Gastroesophageal sphincter (tissue), 4 donors: ENCODE data around the gene TLK2. TPM values are rescaled to one million over a fixed set of nuclear protein-coding genes. Genes with fewer than 3 reads are reported as not detected.
"Not testable (repeated sequence)": the region's sequence is repeated elsewhere in the genome, so short reads cannot be mapped to it uniquely, and the experiment has no call there.

Experiments
- ATAC-seq: fragments of 150-250 bp; one replicate; pipeline ENCODE4 v1.9.1; 2016; ENCODE audit warnings: mild to moderate bottlenecking, moderate library complexity
- H3K27ac ChIP-seq, 4 donors: fragments of 200-600 bp; sonication (generic) in 3 of 4; 1 replicate in 3 of 4; 2 replicates in 1 of 4; pipeline ENCODE4 v1.5.1; 2016 to 2019
- H3K27me3 ChIP-seq: fragments of 200-600 bp; sonication (generic); one replicate; pipeline ENCODE4 v1.5.1; 2019
- H3K36me3 ChIP-seq, 2 donors: fragments of 200-600 bp; sonication (generic); one replicate each; pipeline ENCODE4 v1.5.1; 2019; ENCODE audit warnings: control low read depth in 1 of 2
- H3K4me1 ChIP-seq, 3 donors: fragments of 200-600 bp; sonication (generic); 1 replicate in 2 of 3; 2 replicates in 1 of 3; pipeline ENCODE4 v1.5.1; 2016 to 2019; ENCODE audit warnings: control low read depth in 2 of 3
- H3K4me3 ChIP-seq, 2 donors: fragments of 200-600 bp; sonication (generic); one replicate each; pipeline ENCODE4 v1.5.1; 2019; ENCODE audit warnings: mild to moderate bottlenecking in 1 of 2, moderate library complexity in 1 of 2
- H3K9me3 ChIP-seq, 3 donors: fragments of 200-600 bp; sonication (generic); one replicate each; pipeline ENCODE4 v1.5.1; 2017 to 2019; ENCODE audit warnings: control low read depth in 2 of 3
- EP300 ChIP-seq: sonication (generic); formaldehyde crosslinking; IDR thresholded peaks from one replicate; pipeline ENCODE4 v1.6.1; 2017; ENCODE audit warnings: antibody characterized with exemption, mild to moderate bottlenecking
- POLR2A ChIP-seq, 2 donors: fragments of 450-650 bp; IDR thresholded peaks; one replicate each; pipeline ENCODE4 v1.6.1; 2017; ENCODE audit warnings: antibody characterized with exemption in 2 of 2, mild to moderate bottlenecking in 2 of 2, moderate library complexity in 1 of 2
- POLR2AphosphoS5 ChIP-seq: sonication (generic); formaldehyde crosslinking; IDR thresholded peaks from one replicate; pipeline ENCODE4 v1.6.1; 2017; ENCODE audit warnings: antibody characterized with exemption
- WGBS, 2 donors: methylation state at CpG; one replicate each; pipeline ENCODE4 v1.1.5; 2018; ENCODE audit warnings: low coverage in 1 of 2; 5-methylcytosine and 5-hydroxymethylcytosine counted together
- total RNA-seq, 4 donors: library from RNA; depleted of rRNA; stranded (reverse); fragments of >200 nt; gene quantifications; one replicate each; pipeline ENCODE4 v1.1.0, GENCODE V29; 2016
- TF ChIP-seq, protein P1 (sequence below), 4 experiments: fragments of 200-600 bp in 2 of 4; fragments of 450-650 bp in 2 of 4; sonication (generic) in 1 of 4; IDR thresholded peaks; one replicate each; pipeline ENCODE4 v1.5.1; 2017 to 2019; ENCODE audit warnings: antibody characterized with exemption in 4 of 4, mild to moderate bottlenecking in 2 of 4, moderate library complexity in 2 of 4

Gene TLK2
- total RNA-seq, 4 donors from 2014 or later: 42.7 to 69.4 (median 51.3) TPM

- no peaks in the 10 kb centered on the region for H3K9me3 ChIP-seq
- H3K4me3 ChIP-seq: no peak overlapping the region
- TF ChIP-seq EP300 (no peak), POLR2AphosphoS5 (no peak), POLR2A (IDR thresholded peaks at IDR 0.05) (no peak)
- TF ChIP-seq, protein P1, sequence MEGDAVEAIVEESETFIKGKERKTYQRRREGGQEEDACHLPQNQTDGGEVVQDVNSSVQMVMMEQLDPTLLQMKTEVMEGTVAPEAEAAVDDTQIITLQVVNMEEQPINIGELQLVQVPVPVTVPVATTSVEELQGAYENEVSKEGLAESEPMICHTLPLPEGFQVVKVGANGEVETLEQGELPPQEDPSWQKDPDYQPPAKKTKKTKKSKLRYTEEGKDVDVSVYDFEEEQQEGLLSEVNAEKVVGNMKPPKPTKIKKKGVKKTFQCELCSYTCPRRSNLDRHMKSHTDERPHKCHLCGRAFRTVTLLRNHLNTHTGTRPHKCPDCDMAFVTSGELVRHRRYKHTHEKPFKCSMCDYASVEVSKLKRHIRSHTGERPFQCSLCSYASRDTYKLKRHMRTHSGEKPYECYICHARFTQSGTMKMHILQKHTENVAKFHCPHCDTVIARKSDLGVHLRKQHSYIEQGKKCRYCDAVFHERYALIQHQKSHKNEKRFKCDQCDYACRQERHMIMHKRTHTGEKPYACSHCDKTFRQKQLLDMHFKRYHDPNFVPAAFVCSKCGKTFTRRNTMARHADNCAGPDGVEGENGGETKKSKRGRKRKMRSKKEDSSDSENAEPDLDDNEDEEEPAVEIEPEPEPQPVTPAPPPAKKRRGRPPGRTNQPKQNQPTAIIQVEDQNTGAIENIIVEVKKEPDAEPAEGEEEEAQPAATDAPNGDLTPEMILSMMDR (IDR thresholded peaks at IDR 0.05): no peak
- H3K36me3 ChIP-seq: peaks cover 0 to 89% of the 10 kb centered on the region in 2 donors
- no peaks in the 10 kb centered on the region for H3K4me1 ChIP-seq
- no peaks in the 10 kb centered on the region for H3K27me3 ChIP-seq
- no peak overlapping the region for H3K27ac ChIP-seq
- WGBS, 2 donors: 73 to 83% methylated on average over 5 to 6 of the region's 6 CpGs
- ATAC-seq: no peak
These were observed 112.7 kb downstream of the TLK2 start for GRCh38 chr17:62591333-62591732.

DNA sequence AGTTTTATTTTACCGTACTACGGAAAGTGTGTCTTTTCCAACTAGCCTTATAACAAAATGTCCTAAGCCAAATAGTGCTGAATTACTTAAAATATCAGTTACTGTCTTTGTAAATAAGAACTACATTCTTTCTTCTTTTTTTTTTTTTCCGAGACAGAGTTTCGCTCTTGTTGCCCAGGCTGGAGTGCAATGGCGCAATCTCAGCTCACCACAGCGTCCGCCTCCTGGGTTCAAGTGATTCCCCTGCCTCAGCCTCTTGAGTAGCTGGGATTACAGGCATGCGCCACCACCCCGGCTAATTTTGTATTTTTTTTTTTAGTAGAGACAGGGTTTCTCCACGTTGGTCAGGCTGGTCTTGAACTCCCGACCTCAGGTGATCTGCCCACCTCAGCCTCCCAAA lies 113.2 kb downstream of the TLK2 start:
- not testable (repeated sequence) for H3K27me3 ChIP-seq, H3K27ac ChIP-seq, H3K9me3 ChIP-seq, ATAC-seq, H3K4me3 ChIP-seq, H3K4me1 ChIP-seq
- WGBS, 2 donors: 84 to 92% methylated on average over 5 to 10 of the region's 11 CpGs
- H3K36me3 ChIP-seq: peaks cover 0 to 89% of the 10 kb centered on the region in 2 donors

DNA sequence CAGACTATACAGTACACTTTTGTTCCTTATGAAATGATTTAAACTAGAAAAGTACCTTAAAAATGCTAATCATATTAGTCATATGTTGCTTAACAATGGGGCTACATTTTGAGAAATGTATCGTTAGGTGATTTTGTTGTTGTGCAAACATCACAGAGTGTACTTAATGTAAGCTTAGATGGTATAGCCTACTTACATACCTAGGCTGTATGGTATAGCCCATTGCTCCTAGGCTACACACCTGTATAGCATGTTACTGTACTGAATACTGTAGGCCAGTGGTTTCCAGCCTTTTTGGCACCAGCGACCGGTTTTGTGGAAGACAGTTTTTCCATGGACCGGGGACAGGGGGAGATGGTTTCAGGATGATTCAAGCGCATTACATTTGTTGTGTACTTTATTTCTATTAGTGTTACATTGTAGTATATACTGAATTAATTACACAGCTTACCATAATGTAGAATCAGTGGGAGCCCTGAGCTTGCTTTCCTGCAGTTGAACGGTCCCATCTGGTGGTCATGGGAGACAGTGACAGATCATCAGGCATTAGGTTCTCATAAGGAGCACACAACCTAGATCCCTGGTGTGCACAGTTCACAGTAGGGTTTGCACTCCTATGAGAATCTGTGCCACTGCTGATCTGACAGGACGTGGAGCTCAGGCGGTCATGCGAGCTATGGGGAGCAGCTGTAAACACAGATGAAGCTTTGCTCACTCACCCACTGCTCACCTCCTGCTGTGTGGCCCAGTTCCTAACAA lies 113.9 kb downstream of the TLK2 start:
- Histone ChIP-seq H3K27me3 (no peaks in the 10 kb centered on the region), H3K36me3 (peaks cover 4 to 89% of the 10 kb centered on the region in 2 donors), H3K4me1 (no peaks in the 10 kb centered on the region), H3K9me3 (no peaks in the 10 kb centered on the region), H3K27ac (no peak overlapping the region), H3K4me3 (no peak overlapping the region)
- ATAC-seq: no peak
- TF ChIP-seq POLR2A (IDR thresholded peaks at IDR 0.05) (no peak), POLR2AphosphoS5 (no peak), EP300 (no peak)
- TF ChIP-seq, protein P1 (IDR thresholded peaks at IDR 0.05): no peak
- WGBS, 2 donors: 82 to 85% methylated on average over 5 of the region's 9 CpGs

DNA sequence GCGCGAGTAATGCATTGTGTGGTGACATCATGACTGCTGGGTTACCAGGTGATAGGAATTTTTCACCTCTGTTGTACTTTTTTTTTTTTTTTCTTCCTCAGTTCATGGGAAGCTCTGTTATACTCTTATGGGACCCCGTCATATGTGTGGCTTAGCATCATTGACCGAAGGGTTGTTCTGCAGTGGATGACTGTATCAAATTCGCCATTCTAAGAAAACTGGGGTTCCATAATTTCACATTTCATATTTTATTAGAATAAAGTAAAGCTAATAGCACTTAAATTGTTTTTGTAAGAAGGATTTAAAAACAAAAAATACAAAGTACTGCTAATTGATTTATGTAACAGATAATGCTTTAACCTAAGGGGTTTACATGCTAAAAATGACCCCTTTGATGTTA lies 116.9 kb downstream of the TLK2 start:
- H3K4me1 ChIP-seq: no peaks in the 10 kb centered on the region
- ATAC-seq: no peak
- H3K4me3 ChIP-seq: no peak overlapping the region
- whole genome bisulfite sequencing, 2 donors: 94 to 98% methylated on average over 3 to 5 of the region's 5 CpGs
- no peak overlapping the region for H3K27ac ChIP-seq
- peaks cover 4 to 94% of the 10 kb centered on the region in 2 donors for H3K36me3 ChIP-seq
- H3K9me3 ChIP-seq: no peaks in the 10 kb centered on the region
- TF ChIP-seq POLR2A (IDR thresholded peaks at IDR 0.05) (no peak), POLR2AphosphoS5 (no peak), EP300 (no peak)
- TF ChIP-seq, protein P1 (IDR thresholded peaks at IDR 0.05): no peak
- no peaks in the 10 kb centered on the region for H3K27me3 ChIP-seq

DNA sequence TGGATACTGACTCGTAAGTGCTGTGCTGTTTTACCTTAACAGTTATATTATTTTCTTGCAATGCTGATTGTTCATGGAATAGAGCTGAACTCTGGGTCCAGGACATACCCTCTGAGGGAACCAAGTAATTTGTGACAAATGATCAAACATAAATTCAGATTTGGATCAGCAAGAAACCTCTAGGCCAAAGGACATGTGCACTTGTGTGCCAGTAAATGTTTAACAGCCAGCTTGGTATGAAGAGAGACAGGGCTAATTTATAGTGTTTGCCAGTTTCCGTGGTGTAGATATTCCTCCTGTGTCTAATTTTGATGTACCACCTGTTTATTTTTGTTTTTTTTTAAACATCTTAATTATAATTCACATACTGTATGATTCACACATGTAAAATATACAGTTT lies 118.0 kb downstream of the TLK2 start:
- H3K4me3 ChIP-seq: no peak overlapping the region
- TF ChIP-seq EP300 (no peak), POLR2AphosphoS5 (no peak), POLR2A (IDR thresholded peaks at IDR 0.05) (no peak)
- TF ChIP-seq, protein P1 (IDR thresholded peaks at IDR 0.05): no peak
- H3K27ac ChIP-seq: no peak overlapping the region
- no peak for ATAC-seq
- 93 to 100% methylated on average over 2 of the region's 2 CpGs for WGBS, 2 donors
- H3K4me1 ChIP-seq: no peaks in the 10 kb centered on the region
- peaks cover 4 to 94% of the 10 kb centered on the region in 2 donors for H3K36me3 ChIP-seq
- no peaks in the 10 kb centered on the region for H3K27me3 ChIP-seq
- H3K9me3 ChIP-seq: no peaks in the 10 kb centered on the region
